GM12891 (cell line): Measurements from ENCODE around the gene OR2M3.

Experiments used
- PAX5 ChIP-seq: IDR thresholded peaks from 2 replicates; pipeline ENCODE4 v1.6.1; 2011; ENCODE audit warnings: low read length, moderate library complexity, mild to moderate bottlenecking; ENCODE audit not compliant: insufficient read depth, severe bottlenecking
- POLR2A ChIP-seq: IDR thresholded peaks from 2 replicates; pipeline ENCODE4 v1.6.1; 2011; ENCODE audit warnings: low read depth, low read length, control low read depth
- POLR2AphosphoS5 ChIP-seq: IDR thresholded peaks from 2 replicates; pipeline ENCODE4 v1.6.1; 2011; ENCODE audit warnings: low read depth, low read length, control low read depth
- POU2F2 ChIP-seq: IDR thresholded peaks from 2 replicates; pipeline ENCODE4 v1.6.1; 2011; ENCODE audit warnings: low read depth, mild to moderate bottlenecking, control low read depth, low read length, moderate library complexity
- SPI1 ChIP-seq: IDR thresholded peaks from 2 replicates; pipeline ENCODE4 v1.6.1; 2011; ENCODE audit warnings: low read depth, low read length, control low read depth
- TAF1 ChIP-seq: IDR thresholded peaks from 2 replicates; pipeline ENCODE4 v1.6.1; 2011; ENCODE audit warnings: low read depth, low read length, control low read depth

- TF ChIP-seq POLR2AphosphoS5 (no peak), POLR2A (no peak), PAX5 (no peak), TAF1 (no peak), SPI1 (no peak), POU2F2 (no peak)
Measured at GRCh38 chr1:248174521-248174920, 22.5 kb upstream of the OR2M3 start, which contains the start of gene OR2M2.
